Lower lobe of right lung (tissue), 2 donors: ENCODE measurements around the gene AZIN2. TPM values are rescaled to one million over a fixed set of nuclear protein-coding genes. Genes with fewer than 3 reads are reported as not detected.
"Not testable (repeated sequence)": the region's sequence is repeated elsewhere in the genome, so short reads cannot be mapped to it uniquely, and the experiment has no call there.

Source experiments
- ATAC-seq, 2 donors: fragments of 200-7000 bp; cut with Tn5 transposase; one replicate each; pipeline ENCODE4 v1.9.1; 2020 to 2022; ENCODE audit warnings: mild to moderate bottlenecking in 2 of 2, moderate library complexity in 2 of 2
- DNase-seq: peaks from one replicate; pipeline ENCODE4 v3.0.0-alpha.2; 2020
- H3K27ac ChIP-seq: fragments of 200-600 bp; one replicate; pipeline ENCODE4 v1.8.0; 2022
- H3K27me3 ChIP-seq: fragments of 200-600 bp; one replicate; pipeline ENCODE4 v1.8.0; 2022; ENCODE audit warnings: low read depth
- H3K36me3 ChIP-seq: fragments of 200-600 bp; one replicate; pipeline ENCODE4 v1.8.0; 2022; ENCODE audit warnings: mild to moderate bottlenecking
- H3K4me1 ChIP-seq: fragments of 200-600 bp; one replicate; pipeline ENCODE4 v1.8.0; 2022
- H3K4me3 ChIP-seq: fragments of 200-600 bp; one replicate; pipeline ENCODE4 v1.8.0; 2022; ENCODE audit warnings: mild to moderate bottlenecking
- H3K9me3 ChIP-seq: fragments of 200-600 bp; one replicate; pipeline ENCODE4 v1.8.0; 2022
- intact Hi-C: fragments of 100-400 bp; cut with DNase I; formaldehyde crosslinking; loops from one replicate; pipeline ENCODE4 v1.11.0; 2022
- total RNA-seq: library from RNA; stranded (reverse); fragmentation: NEBNext Ultra II Directional; extraction: Animal tissue kit (Norgen Biotek cat#: 25700); gene quantifications from one replicate; pipeline ENCODE4 v1.2.1, GENCODE V29; 2021
- TF ChIP-seq, protein P1 (sequence below): fragments of 200-600 bp; IDR thresholded peaks from one replicate; pipeline ENCODE4 v1.8.0; 2022; ENCODE audit warnings: antibody characterized with exemption, mild to moderate bottlenecking
- donor health status: DM: no; HTN: yes; CAD: no; lungs with severe emphysema.

The AZIN2 gene
- total RNA-seq, 1 donor from 2014 or later, result 2.4 TPM

DNA sequence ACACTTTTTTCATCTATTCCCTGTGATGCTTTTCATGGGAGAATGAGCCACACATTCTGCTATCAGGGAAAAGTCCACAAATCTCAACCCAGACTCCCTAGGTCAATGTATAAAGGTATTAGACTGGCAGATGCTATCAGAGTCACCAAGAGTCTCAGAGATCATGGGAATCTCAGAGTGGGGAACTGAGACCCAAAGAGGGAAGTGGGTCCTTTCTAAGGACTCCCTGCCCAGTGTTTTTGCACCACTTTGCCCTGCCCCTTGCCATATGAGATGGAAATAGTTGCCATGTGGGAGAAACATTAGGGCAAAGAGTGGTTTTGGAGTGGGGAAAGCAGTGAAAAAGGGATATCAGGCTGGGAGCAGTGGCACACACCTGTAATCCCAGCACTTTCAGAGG lies 19.1 kb upstream of the AZIN2 start:
- Histone ChIP-seq H3K36me3 (no peaks in the 10 kb centered on the region), H3K9me3 (peaks cover 29% of the 10 kb centered on the region), H3K27me3 (no peaks in the 10 kb centered on the region), H3K4me1 (peaks cover 7% of the 10 kb centered on the region), H3K4me3 (no peak overlapping the region), H3K27ac (no peak overlapping the region)
- DNase-seq (no peak), ATAC-seq (peak in 1 of 2 donors; percentile 50)
- TF ChIP-seq, protein P1, sequence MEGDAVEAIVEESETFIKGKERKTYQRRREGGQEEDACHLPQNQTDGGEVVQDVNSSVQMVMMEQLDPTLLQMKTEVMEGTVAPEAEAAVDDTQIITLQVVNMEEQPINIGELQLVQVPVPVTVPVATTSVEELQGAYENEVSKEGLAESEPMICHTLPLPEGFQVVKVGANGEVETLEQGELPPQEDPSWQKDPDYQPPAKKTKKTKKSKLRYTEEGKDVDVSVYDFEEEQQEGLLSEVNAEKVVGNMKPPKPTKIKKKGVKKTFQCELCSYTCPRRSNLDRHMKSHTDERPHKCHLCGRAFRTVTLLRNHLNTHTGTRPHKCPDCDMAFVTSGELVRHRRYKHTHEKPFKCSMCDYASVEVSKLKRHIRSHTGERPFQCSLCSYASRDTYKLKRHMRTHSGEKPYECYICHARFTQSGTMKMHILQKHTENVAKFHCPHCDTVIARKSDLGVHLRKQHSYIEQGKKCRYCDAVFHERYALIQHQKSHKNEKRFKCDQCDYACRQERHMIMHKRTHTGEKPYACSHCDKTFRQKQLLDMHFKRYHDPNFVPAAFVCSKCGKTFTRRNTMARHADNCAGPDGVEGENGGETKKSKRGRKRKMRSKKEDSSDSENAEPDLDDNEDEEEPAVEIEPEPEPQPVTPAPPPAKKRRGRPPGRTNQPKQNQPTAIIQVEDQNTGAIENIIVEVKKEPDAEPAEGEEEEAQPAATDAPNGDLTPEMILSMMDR, result no peak
- intact Hi-C loops, result no loop called here

GRCh38 chr1:33064284-33064683 lies 16.7 kb upstream of the AZIN2 start:
- H3K27me3 ChIP-seq, H3K27ac ChIP-seq, H3K36me3 ChIP-seq, DNase-seq, H3K4me1 ChIP-seq, ATAC-seq, intact Hi-C loops, H3K4me3 ChIP-seq: not testable (repeated sequence)
- H3K9me3 ChIP-seq, result peaks cover 29% of the 10 kb centered on the region

GRCh38 chr1:33065301-33065700 lies 15.7 kb upstream of the AZIN2 start:
- H3K27ac ChIP-seq, result no peak overlapping the region
- peaks cover 29% of the 10 kb centered on the region for H3K9me3 ChIP-seq
- DNase-seq (no peak), ATAC-seq (no peak)
- intact Hi-C loops, result no loop called here
- H3K4me3 ChIP-seq, result no peak overlapping the region
- peaks cover 7% of the 10 kb centered on the region for H3K4me1 ChIP-seq
- H3K27me3 ChIP-seq, result no peaks in the 10 kb centered on the region
- TF ChIP-seq, protein P1, result no peak
- no peaks in the 10 kb centered on the region for H3K36me3 ChIP-seq

GRCh38 chr1:33066477-33066876 lies 14.5 kb upstream of the AZIN2 start:
- H3K27ac ChIP-seq, DNase-seq, ATAC-seq, H3K36me3 ChIP-seq, intact Hi-C loops, H3K27me3 ChIP-seq, H3K4me1 ChIP-seq, H3K4me3 ChIP-seq: not testable (repeated sequence)
- peaks cover 29% of the 10 kb centered on the region for H3K9me3 ChIP-seq

DNA sequence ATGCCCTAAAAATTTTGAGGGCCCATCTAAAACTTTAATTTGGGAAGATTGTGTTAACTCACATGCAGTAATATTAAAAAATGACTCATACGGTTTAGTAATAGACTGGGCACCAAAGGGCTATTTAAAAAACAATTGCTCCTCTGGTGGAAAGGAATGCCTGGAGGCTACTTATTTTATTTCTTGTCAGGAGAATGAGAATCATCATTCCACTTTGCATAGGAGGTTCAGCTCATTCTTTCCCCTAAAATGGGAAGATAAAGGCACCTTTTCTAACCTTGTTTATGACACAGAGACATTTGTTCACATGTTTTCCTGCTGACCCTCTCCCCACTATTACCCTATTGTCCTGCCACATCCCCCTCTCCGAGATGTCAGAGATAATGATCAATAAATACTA lies 12.8 kb upstream of the AZIN2 start:
- H3K4me3 ChIP-seq, H3K27ac ChIP-seq, ATAC-seq, H3K4me1 ChIP-seq, H3K27me3 ChIP-seq, intact Hi-C loops, DNase-seq, H3K36me3 ChIP-seq: not testable (repeated sequence)
- H3K9me3 ChIP-seq, result peaks cover 22% of the 10 kb centered on the region

DNA sequence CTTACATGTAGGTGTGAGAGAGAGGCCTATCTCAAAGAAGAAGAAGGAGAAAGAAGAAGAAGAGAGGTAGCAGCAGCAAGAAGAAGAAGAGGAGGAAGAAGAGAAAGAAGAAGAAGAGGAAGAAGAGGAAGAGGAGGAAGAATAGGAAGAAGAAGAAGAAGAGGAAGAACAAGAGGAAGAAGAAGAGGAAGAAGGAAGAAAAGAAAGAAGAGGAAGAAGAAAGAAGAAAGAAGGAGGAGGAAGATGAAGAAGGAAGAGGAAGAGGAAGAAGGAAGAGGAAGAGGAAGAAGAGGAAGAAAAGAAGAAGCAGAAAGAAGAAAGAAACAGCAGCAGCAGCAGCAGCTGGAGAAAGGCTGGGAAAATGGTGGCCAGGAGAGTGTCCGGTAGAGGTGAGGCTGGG lies 10.3 kb upstream of the AZIN2 start:
- Histone ChIP-seq H3K27ac (no peak overlapping the region), H3K4me3 (no peak overlapping the region), H3K9me3 (no peaks in the 10 kb centered on the region), H3K36me3 (no peaks in the 10 kb centered on the region), H3K27me3 (no peaks in the 10 kb centered on the region), H3K4me1 (no peaks in the 10 kb centered on the region)
- TF ChIP-seq, protein P1, result no peak
- intact Hi-C loops, result no loop called here
- ATAC-seq, result no peak
- no peak for DNase-seq

DNA sequence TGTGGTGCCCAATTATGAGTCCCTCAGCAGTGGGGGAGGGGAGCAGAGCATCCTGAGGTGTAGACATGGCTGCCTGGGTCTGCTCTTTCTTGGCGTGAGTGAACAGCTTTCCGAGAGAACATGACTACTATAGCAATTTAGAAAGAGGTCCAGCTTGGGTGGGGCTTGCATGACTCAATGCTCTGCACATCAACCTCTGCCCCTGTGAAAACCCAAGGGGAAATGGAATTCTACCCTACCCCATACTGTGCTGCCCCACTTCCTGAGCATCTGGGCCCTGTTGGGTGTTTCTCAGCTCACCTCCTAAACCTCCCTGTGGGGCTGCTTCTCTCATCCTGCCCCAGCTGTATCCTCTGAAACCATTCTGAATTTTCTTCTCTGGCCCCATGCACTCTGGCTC lies 8.2 kb upstream of the AZIN2 start:
- Histone ChIP-seq H3K27ac (no peak overlapping the region), H3K9me3 (no peaks in the 10 kb centered on the region), H3K4me3 (no peak overlapping the region), H3K36me3 (no peaks in the 10 kb centered on the region), H3K27me3 (no peaks in the 10 kb centered on the region), H3K4me1 (no peaks in the 10 kb centered on the region)
- TF ChIP-seq, protein P1, result no peak
- no peak for ATAC-seq
- no peak for DNase-seq
- intact Hi-C loops, result no loop called here
